Upper lobe of right lung (tissue), 1 donor: ENCODE results near the gene OR52E1. TPM values are rescaled to one million over a fixed set of nuclear protein-coding genes. Genes with fewer than 3 reads are reported as not detected.

ENCODE experiments used
- ATAC-seq: fragments of 200-7000 bp; cut with Tn5 transposase; one replicate; pipeline ENCODE4 v1.9.1; 2020; ENCODE audit warnings: mild to moderate bottlenecking, moderate library complexity
- DNase-seq: peaks from one replicate; pipeline ENCODE4 v3.0.0-alpha.2; 2020
- H3K27ac ChIP-seq: fragments of 200-600 bp; one replicate; pipeline ENCODE4 v1.8.0; 2022
- H3K27me3 ChIP-seq: fragments of 200-600 bp; one replicate; pipeline ENCODE4 v1.8.0; 2022; ENCODE audit warnings: mild to moderate bottlenecking
- H3K36me3 ChIP-seq: fragments of 200-600 bp; one replicate; pipeline ENCODE4 v1.8.0; 2022
- H3K4me1 ChIP-seq: fragments of 200-600 bp; one replicate; pipeline ENCODE4 v1.8.0; 2022
- H3K4me3 ChIP-seq: fragments of 200-600 bp; one replicate; pipeline ENCODE4 v1.8.0; 2022; ENCODE audit warnings: mild to moderate bottlenecking
- H3K9me3 ChIP-seq: fragments of 200-600 bp; one replicate; pipeline ENCODE4 v1.8.0; 2022
- intact Hi-C: fragments of 100-400 bp; cut with DNase I; formaldehyde crosslinking; loops from one replicate; pipeline ENCODE4 v1.11.0; 2022
- total RNA-seq: library from RNA; stranded (reverse); fragmentation: NEBNext Ultra II Directional; extraction: Animal tissue kit (Norgen Biotek cat#: 25700); gene quantifications from one replicate; pipeline ENCODE4 v1.2.1, GENCODE V29; 2021
- TF ChIP-seq, protein P1 (sequence below): fragments of 200-600 bp; IDR thresholded peaks from one replicate; pipeline ENCODE4 v1.8.0; 2022; ENCODE audit warnings: antibody characterized with exemption
- donor health status: DM: no; HTN: yes; CAD: no; lungs with severe emphysema.

OR52E1 gene
- total RNA-seq, 1 donor from 2014 or later: not detected

DNA sequence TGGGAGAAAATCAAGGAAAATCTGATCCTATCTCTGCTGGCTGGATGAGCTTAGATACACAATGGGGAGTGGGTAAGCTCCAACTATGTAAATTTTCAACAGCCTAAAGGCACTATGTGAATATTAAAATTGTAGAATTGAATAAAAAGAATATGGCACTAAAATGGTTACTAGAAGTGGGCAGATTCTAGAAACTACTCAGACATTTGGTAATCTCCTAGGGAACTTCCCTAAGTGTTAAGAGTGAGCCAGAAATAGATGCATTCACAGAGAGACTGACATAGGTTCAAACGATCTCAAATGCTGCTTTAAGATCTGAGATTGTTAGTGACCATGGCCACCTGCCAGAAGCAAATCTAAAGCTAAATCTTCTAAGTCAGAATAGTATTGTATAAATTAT, 4.3 kb upstream of the OR52E1 start:
- Histone ChIP-seq H3K4me1 (no peaks in the 10 kb centered on the region), H3K27ac (no peak overlapping the region), H3K36me3 (no peaks in the 10 kb centered on the region), H3K4me3 (no peak overlapping the region), H3K9me3 (no peaks in the 10 kb centered on the region), H3K27me3 (no peaks in the 10 kb centered on the region)
- DNase-seq: no peak
- intact Hi-C loops: no loop called here
- TF ChIP-seq, protein P1, sequence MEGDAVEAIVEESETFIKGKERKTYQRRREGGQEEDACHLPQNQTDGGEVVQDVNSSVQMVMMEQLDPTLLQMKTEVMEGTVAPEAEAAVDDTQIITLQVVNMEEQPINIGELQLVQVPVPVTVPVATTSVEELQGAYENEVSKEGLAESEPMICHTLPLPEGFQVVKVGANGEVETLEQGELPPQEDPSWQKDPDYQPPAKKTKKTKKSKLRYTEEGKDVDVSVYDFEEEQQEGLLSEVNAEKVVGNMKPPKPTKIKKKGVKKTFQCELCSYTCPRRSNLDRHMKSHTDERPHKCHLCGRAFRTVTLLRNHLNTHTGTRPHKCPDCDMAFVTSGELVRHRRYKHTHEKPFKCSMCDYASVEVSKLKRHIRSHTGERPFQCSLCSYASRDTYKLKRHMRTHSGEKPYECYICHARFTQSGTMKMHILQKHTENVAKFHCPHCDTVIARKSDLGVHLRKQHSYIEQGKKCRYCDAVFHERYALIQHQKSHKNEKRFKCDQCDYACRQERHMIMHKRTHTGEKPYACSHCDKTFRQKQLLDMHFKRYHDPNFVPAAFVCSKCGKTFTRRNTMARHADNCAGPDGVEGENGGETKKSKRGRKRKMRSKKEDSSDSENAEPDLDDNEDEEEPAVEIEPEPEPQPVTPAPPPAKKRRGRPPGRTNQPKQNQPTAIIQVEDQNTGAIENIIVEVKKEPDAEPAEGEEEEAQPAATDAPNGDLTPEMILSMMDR: no peak
- ATAC-seq: no peak

- Histone ChIP-seq H3K27me3 (no peaks in the 10 kb centered on the region), H3K4me3 (no peak overlapping the region), H3K4me1 (no peaks in the 10 kb centered on the region), H3K9me3 (no peaks in the 10 kb centered on the region), H3K27ac (no peak overlapping the region), H3K36me3 (no peaks in the 10 kb centered on the region)
- DNase-seq (no peak), ATAC-seq (no peak)
- intact Hi-C loops: no loop called here
- TF ChIP-seq, protein P1: no peak
Observed at GRCh38 chr11:5071799-5072198, 2.4 kb downstream of the OR52E1 start.

DNA sequence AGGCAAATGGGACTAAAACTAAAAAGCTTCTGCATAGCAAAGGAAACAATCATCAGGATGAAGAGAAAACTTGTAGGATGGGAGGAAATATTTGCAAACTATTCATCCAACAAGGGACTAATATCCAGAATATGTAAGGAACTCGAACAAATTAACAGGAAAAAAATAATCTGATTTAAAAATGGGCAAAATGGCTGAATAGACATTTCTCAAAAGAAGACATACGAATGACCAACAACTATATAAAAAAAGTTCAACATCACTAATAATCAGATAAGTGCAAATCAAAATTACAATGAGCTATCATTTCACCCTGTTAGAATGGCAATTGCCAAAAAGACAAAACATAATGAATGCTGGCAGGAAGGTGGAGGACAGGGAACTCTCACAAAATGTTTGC, 12.0 kb downstream of the OR52E1 start:
- no peak overlapping the region for H3K4me3 ChIP-seq
- no peaks in the 10 kb centered on the region for H3K27me3 ChIP-seq
- TF ChIP-seq, protein P1: no peak
- H3K4me1 ChIP-seq: no peaks in the 10 kb centered on the region
- H3K36me3 ChIP-seq: no peaks in the 10 kb centered on the region
- ATAC-seq: no peak
- H3K27ac ChIP-seq: no peak overlapping the region
- intact Hi-C loops: no loop called here
- no peaks in the 10 kb centered on the region for H3K9me3 ChIP-seq
- DNase-seq: no peak

DNA sequence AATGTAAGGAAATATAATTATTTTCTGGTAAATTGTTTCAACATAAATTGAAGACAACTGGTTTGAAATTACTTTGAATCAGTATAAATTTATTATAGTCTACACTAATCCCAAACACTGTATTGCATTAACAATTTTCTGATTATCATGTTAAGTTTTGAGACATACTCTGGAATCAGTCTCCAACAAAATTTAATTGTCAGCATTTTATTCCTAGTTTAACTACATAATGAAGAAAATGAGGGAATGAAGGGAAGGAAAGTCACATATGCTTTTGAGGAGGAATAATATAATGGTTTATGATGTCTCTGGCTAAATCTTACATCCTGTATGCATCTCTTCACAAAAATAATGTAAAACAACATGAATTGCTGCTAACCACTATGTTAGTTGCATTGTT, 14.2 kb downstream of the OR52E1 start:
- TF ChIP-seq, protein P1: no peak
- H3K27ac ChIP-seq: no peak overlapping the region
- no peaks in the 10 kb centered on the region for H3K27me3 ChIP-seq
- H3K9me3 ChIP-seq: no peaks in the 10 kb centered on the region
- no peaks in the 10 kb centered on the region for H3K4me1 ChIP-seq
- DNase-seq (no peak), ATAC-seq (no peak)
- intact Hi-C loops: no loop called here
- no peaks in the 10 kb centered on the region for H3K36me3 ChIP-seq
- H3K4me3 ChIP-seq: no peak overlapping the region

DNA sequence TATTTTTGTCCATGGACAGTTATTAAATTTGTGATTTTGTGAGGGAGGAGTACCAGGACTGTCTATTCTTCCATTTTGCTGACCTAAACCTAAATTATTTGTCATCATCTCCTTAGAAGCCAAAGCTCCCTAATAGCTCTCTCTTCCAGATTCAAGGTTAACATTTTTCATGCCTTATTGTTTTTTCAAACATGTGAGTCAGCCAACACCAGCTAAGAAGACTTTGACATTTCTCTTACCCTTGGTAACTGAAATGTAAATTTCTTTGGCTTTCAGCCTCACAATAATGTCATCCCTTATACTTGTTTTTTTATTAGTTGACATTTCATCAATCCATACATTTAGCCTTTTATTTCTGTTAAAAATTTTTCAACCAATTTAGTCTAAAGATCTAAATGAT, 19.2 kb downstream of the OR52E1 start:
- ATAC-seq (no peak), DNase-seq (no peak)
- intact Hi-C loops: no loop called here
- H3K9me3 ChIP-seq: no peaks in the 10 kb centered on the region
- H3K4me1 ChIP-seq: no peaks in the 10 kb centered on the region
- no peaks in the 10 kb centered on the region for H3K36me3 ChIP-seq
- no peak overlapping the region for H3K4me3 ChIP-seq
- H3K27ac ChIP-seq: no peak overlapping the region
- TF ChIP-seq, protein P1: no peak
- no peaks in the 10 kb centered on the region for H3K27me3 ChIP-seq

DNA sequence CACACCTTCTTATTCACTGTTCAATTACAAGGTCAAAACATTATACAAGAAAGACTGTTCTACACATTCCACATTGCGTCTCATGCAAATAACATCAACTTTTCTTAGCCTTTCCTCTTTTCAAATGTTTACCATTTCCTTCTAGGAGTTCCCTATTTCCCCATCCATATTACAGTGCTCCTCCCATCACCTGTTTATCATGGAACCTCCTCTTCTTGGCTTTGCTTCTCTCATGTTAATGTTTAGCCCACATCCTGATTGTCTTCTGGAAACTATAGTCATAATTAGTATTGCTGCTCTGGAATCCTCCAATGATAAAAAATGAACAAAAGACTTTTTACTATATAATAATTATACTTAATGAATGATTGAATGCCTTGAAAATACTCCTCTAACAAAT, 21.3 kb downstream of the OR52E1 start:
- no peaks in the 10 kb centered on the region for H3K4me1 ChIP-seq
- intact Hi-C loops: no loop called here
- ATAC-seq: no peak

More for the DNA sequence above, 21.3 kb downstream of the OR52E1 start:
- Histone ChIP-seq H3K36me3 (no peaks in the 10 kb centered on the region), H3K4me3 (no peak overlapping the region), H3K9me3 (no peaks in the 10 kb centered on the region), H3K27me3 (no peaks in the 10 kb centered on the region), H3K27ac (no peak overlapping the region)
- DNase-seq: no peak
- TF ChIP-seq, protein P1: no peak
